ENCODE results near the gene COG8. TPM values are rescaled to one million over a fixed set of nuclear protein-coding genes. Genes with fewer than 3 reads are reported as not detected.
A peak's percentile ranks its signal among the peaks of the same experiment; 100 is the strongest.

Gene COG8
- total and polyA plus RNA-seq, 10 of the 15 experiments (the other 5 are each of a cell fraction or from before 2014, with no cell fraction given): 2.8 to 39.6 (median 23.8) TPM

GRCh38 chr16:69310653-69311532, 28.5 kb downstream of the COG8 start, which contains the start of gene VPS4A (continued):
- TF ChIP-seq MAX (IDR thresholded peaks at IDR 0.05; ENCODE audit: low read depth, low read length) (peak; percentile 20; the same call in 1 of the 2 replicates), PRDM15 (CRISPR knock-in tag; IDR thresholded peaks at IDR 0.05) (no peak), CREB1 (IDR thresholded peaks at IDR 0.05; ENCODE audit: low read depth) (no peak), SMC3 (IDR thresholded peaks at IDR 0.05; ENCODE audit: borderline replicate concordance, low read length) (peak; percentile 13; the same call in 1 of the 2 replicates), ZNF384 (IDR thresholded peaks at IDR 0.05; ENCODE audit: borderline replicate concordance, low read depth, low read length) (no peak), CREM (IDR thresholded peaks at IDR 0.05; ENCODE audit: low read depth) (no peak), MLLT1 (IDR thresholded peaks at IDR 0.05) (peak; percentile 90), E4F1 (IDR thresholded peaks at IDR 0.05; ENCODE audit: borderline replicate concordance, partially characterized antibody) (no peak), RAD21 (IDR thresholded peaks at IDR 0.05; ENCODE audit: insufficient read depth, low read depth, low read length) (peak; percentile 38), GATAD2B (conservative IDR thresholded peaks at IDR 0.05; ENCODE audit: low read depth) (peak; percentile 94), POU2F2 (IDR thresholded peaks at IDR 0.05; ENCODE audit: borderline replicate concordance, low read depth, low read length) (0 out of 3 replicates have a peak, but pooled peaks have one; percentile 16), SMAD5 (IDR thresholded peaks at IDR 0.05; ENCODE audit: low read depth) (no peak; the same call in 1 of the 2 replicates), KLF5 (IDR thresholded peaks at IDR 0.05; ENCODE audit: partially characterized antibody) (no peak), E2F8 (IDR thresholded peaks at IDR 0.05; ENCODE audit: low read depth, partially characterized antibody) (no peak), PBX3 (IDR thresholded peaks at IDR 0.05; ENCODE audit: insufficient replicate concordance, low read depth, low read length) (peak; percentile 83)
